SK-MEL-5 (cell line): ENCODE measurements around the gene PROKR1. TPM values are rescaled to one million over a fixed set of nuclear protein-coding genes. Genes with fewer than 3 reads are reported as not detected.

Experiments
- DNase-seq: peaks from one replicate; pipeline ENCODE4 v3.0.0-alpha.2; 2016; ENCODE audit warnings: low read depth, low spot score
- in situ Hi-C: cut with HindIII; loops from 2 replicates; pipeline ENCODE4 v1.10.0; 2016; ENCODE audit warnings: low sequenced_read_pairs, high pct_unique_total_duplicates, low pct_unique_long_range_greater_than_20kb
- total RNA-seq: library from RNA; depleted of rRNA; stranded (reverse); fragments of >200 nt; shearing (Covaris generic); gene quantifications from 2 replicates; pipeline ENCODE4 v1.2.3, GENCODE V29; 2014; rRNA removed

PROKR1 gene
- total RNA-seq, 1 experiment from 2014 or later = 6.3 TPM

DNA sequence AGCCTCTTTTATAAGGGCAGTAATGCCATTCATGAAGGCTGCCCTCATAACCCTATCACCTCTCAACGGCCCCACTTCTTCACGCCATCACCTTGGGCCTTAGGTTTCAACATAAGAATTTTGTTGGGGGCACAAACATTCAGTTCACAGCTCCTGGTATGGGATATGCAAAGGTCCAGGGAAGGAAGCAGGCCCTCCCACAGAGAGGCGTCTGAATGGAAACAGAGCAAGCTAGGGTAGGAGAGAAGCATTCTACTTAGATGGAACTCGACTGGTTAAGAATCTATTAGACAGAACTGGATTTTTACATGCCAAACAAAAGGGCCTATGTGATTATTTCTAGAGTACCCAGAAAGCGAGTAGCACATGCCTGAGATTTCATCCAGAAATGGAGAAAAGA is 42.8 kb downstream of the PROKR1 start:
- in situ Hi-C loops = no loop called here
- DNase-seq = no peak

DNA sequence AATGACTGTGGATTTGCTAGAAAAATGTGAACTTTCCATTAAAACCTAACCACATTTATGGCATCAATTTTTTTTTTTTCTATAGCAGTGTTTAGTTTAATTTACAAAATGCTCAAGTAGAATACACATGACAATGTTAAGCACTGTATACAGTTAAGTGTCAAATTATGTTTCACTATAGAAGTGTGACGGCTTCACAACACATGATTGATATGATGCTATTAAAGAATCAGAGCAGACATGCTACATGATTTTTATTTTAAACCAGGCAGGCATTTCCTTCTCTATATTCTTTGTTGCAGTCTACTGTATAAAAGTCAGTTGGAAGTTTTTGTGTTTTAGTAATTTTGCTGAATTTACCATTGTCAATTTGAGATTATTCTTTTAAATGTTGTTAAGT is 43.6 kb downstream of the PROKR1 start:
- in situ Hi-C loops = no loop called here
- no peak for DNase-seq

DNA sequence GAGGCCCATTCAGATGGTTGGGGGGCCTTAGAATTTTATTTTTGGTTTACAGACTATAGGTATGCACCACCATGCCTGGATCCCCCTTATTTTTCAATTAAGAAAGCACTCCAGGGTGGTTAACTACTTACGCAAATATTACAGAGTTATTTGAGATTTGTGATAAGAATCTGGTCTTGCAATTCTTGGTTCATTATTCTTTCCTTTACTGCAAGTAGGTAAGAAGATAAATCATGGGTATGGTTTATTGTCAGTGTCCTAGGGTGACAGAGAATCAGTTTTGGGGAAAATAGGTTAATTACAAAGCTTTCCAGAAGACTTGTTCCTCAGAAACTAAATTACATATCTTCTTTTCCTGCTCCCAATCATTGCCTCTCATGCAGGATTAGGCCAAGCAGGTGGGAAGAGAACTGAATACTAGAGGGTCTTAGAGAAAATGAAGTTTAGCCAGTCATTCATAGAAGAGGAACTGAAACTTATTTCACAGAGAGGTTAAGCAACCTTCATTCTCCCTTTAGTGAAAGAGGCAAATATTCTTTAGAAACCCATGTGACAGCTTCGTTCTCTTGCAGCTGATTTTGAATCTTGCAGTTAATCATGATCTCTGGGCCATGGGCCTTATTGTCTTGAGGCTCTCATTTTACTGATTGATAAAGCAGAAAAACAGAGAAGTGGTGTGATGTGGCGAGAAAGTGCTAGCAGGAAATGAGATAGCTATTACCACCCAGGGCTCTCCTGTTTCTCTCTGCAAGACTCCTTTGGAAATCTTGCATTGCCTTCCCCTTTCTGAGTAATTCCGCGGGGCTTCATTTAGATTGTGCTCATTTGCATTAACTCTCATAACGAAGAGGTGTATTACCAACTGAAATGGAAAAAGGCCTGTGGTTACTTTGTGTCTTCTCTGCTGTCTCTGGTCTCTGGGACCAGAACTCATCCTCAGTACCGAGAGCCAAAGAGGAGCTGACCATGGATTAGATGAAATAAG is 46.5 kb downstream of the PROKR1 start:
- no peak for DNase-seq
- in situ Hi-C loops = no loop called here

DNA sequence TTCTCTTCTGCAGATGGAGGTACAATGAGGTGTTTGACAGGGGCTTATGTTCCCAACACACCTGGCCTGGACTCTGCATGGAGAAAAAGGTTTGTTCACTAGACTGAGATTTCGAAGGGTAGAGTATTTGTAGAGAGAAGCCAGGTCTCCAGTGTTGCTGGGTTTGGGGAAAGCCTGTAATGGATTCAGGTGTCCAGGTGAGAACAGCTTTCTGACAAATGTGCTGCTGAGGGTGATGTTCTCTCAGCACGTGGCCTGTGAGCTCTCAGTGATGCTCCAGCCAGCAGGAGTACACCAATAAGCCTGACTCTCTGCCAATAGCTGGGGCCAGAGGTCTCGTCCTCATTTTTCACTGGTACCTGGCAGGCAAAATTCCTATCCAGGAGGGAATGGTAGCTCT is 47.5 kb downstream of the PROKR1 start:
- DNase-seq = no peak

DNA sequence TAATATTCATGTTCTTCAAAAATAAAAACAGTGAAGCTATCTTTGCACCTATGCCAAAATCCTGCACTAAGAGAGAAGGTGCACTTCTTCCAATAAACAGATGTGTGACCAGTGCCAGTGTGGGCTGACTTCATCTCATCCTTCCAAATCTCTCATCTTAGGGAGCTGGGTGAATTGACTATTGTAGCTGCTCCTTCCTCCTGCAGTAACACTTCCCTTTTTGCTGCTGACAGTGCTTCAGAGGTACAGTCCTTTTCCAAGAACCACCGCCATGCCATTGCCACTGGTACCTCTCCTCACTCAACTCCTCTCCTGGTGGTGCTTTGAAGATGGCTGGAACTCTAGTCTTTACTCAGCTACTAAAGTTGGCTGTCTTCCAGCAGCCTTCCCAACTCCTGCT is 49.1 kb downstream of the PROKR1 start:
- in situ Hi-C loops = no loop called here

More for the DNA sequence above, 47.5 kb downstream of the PROKR1 start:
- in situ Hi-C loops = no loop called here

DNA sequence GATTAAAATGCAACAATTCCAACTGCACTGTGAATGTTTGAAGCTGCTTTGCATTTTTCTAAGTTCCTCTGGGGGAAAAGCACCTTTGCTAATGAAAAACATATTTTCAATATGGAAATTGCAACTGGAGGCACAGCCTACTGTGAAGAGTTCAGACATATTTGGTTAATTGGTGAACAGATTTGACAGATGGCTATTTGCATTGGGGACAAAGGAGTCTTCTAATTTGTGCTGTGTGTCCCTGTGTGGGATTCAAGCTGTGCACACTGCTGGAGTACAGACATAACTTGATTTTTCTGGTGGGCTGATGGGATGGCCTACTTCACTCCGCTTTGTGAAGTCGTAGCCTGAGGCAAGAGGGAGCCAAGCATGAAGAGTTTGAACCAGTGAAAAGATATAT is 50.6 kb downstream of the PROKR1 start:
- DNase-seq = no peak
- in situ Hi-C loops = no loop called here

More for the DNA sequence above, 49.1 kb downstream of the PROKR1 start:
- DNase-seq = no peak

DNA sequence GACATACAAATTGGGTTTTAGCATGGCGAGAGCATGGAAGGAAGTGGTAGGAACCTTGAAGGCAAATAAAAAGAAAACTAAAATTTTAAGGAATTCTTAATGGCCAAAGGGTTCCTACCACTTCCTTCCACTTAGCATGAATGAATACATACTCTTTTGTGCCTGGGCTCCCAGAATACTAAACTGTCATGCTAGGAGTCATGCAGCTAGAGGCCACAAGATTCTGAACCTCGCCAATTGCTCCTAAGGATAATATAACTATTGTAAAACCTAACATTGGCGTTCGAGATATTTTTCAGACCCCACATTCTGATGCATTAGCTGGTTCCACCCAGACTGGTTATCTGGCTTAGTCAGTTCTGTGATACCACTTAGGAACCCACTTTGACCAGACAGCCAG is 52.6 kb downstream of the PROKR1 start:
- peak; percentile 90 for DNase-seq
- in situ Hi-C loops = no loop called here

DNA sequence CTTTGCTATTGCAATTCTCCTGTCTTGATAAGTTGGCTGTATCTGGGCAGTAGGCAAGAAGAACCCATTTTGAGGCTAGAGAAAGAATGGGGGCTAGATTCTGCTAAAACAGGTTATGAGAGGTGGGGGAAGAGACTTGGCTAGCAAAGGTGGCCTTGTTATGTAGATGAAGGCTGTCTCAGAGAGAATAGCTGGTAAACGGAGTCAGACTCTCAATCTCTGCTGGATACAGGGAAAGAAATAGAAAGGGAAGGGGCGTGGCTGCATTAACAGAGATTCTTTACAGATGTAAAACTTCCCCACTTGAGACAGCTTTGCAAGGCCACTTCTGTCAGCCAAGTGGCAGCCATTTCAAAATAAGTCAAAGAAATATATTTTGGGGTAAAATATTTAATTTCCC is 53.2 kb downstream of the PROKR1 start:
- in situ Hi-C loops = no loop called here
- no peak for DNase-seq

DNA sequence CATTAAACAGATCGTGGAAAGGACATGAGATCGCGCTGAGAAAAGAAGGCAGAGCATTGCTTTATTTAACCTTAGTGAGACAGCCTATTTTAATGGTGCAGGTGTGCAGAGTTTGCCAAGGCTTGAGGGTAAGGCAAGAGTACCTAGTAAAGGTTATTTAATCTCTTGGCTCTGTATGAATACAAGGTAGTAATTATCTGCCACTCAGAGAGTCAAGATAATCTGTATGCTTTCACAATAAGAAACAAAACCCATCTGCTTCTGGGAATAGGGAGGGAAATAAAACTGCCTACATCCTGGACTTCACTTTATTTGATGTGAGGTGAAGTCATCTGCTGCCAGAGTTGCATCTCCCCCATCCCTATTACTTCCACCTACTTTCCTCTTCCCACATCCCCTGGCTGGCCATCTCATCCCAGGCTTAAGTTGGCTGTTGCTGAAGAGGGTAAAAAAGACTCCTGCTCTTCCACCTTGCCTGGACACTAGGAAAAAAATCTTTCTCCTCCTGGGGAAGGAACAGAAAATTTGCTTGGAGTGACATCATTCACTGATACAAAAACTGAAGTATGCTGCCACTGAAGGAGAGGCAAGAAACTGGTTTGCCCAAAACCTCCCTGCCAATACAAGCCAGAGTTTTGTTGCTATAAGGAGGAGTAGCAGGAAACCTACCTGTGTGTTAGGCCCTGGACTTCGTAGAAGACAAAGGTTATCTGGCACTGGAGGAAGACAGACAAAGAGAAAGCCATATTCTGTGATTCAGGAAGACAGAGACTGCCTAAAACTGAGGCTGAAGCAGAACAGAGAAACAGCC is 55.4 kb downstream of the PROKR1 start:
- in situ Hi-C loops = no loop called here
- no peak for DNase-seq

DNA sequence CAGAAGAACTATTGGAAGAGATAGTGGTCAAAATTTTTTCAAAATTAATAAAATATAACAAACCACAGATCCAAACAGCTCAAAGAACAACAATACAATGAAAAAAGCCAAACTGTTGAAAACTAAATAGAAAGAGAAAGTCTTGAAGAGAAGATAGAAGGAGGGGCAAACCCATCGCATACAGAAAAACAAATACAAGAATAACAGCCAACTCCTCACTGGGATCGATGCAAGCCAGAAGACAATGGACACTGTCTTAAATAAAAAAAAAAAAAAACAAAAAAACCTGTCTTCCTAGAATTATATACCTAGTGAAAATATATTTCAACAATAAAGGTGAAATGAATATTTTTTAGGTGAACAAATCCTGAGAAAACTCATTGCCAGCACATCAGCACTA is 57.2 kb downstream of the PROKR1 start:
- DNase-seq = no peak
- in situ Hi-C loops = no loop called here

DNA sequence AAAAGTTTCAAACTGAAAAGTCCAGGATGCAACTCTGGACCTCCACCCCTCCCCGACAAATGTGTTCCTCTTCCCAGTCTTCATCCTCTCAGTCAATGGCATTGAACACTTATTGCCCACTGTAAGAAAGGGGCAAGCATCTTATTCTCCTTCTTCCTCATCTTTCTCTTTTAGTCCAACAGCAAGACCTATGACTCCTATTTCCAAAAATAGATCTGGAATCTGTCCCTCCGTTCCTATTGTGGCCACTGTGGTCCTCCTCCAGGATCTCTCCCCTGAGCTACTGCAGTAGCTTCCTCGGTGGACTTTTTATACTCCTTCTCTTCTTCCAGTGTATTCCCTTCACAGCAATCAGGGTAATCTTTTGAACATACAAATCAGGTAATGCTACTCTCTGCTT is 63.3 kb downstream of the PROKR1 start:
- no peak for DNase-seq
- in situ Hi-C loops = no loop called here

Other genes starting within 250 kb of the PROKR1 start
- 0.83 and 1.2 TPM in 2 replicates for gene FBXO48, start 176.3 kb upstream of the PROKR1 start, total RNA-seq
- gene APLF, start 176.0 kb upstream of the PROKR1 start, total RNA-seq = 5.2 and 6.4 TPM in 2 replicates
- 0.26 and 0.43 TPM in 2 replicates for gene ARHGAP25, start 91.2 kb downstream of the PROKR1 start, total RNA-seq
- gene BMP10, start 227.8 kb downstream of the PROKR1 start, total RNA-seq = not detected in 2 replicates